Thyroid gland (tissue), 4 donors: Measurements from ENCODE around the gene TSC22D3. TPM values are rescaled to one million over a fixed set of nuclear protein-coding genes. Genes with fewer than 3 reads are reported as not detected.

Experiments used
- DNase-seq, 2 donors: peaks; one replicate each; pipeline ENCODE4 v3.0.0-alpha.2; 2019
- H3K27ac ChIP-seq, 3 donors: fragments of 200-600 bp; sonication (generic); 1 replicate in 2 of 3; 2 replicates in 1 of 3; pipeline ENCODE4 v1.5.1; 2016 to 2019; ENCODE audit warnings: mild to moderate bottlenecking in 1 of 3, moderate library complexity in 1 of 3
- H3K27me3 ChIP-seq: fragments of 200-600 bp; sonication (generic); one replicate; pipeline ENCODE4 v1.5.1; 2019
- H3K36me3 ChIP-seq, 2 donors: fragments of 200-600 bp; sonication (generic); one replicate each; pipeline ENCODE4 v1.5.1; 2016 to 2019
- H3K4me1 ChIP-seq, 2 donors: fragments of 200-600 bp; sonication (generic); one replicate each; pipeline ENCODE4 v1.5.1; 2017 to 2019
- H3K4me3 ChIP-seq, 3 donors: fragments of 200-600 bp; sonication (generic); replicated peaks in 1 of 3; 1 replicate in 2 of 3; 2 replicates in 1 of 3; pipeline ENCODE4 v1.5.1; 2016; ENCODE audit warnings: mild to moderate bottlenecking in 1 of 3
- H3K9me3 ChIP-seq: fragments of 200-600 bp; sonication (generic); one replicate; pipeline ENCODE4 v1.5.1; 2017
- POLR2A ChIP-seq, 2 donors: fragments of 450-650 bp; IDR thresholded peaks; one replicate each; pipeline ENCODE4 v1.6.1; 2017; ENCODE audit warnings: antibody characterized with exemption in 2 of 2, mild to moderate bottlenecking in 2 of 2, moderate library complexity in 1 of 2
- WGBS, 2 donors: methylation state at CpG; one replicate each; pipeline ENCODE4 v1.1.5; 2017; 5-methylcytosine and 5-hydroxymethylcytosine counted together
- intact Hi-C: fragments of 100-400 bp; cut with DNase I; formaldehyde crosslinking; loops from one replicate; pipeline ENCODE4 v1.15.1; 2023
- total RNA-seq, 4 donors: library from RNA; depleted of rRNA; stranded (reverse); fragments of >200 nt; gene quantifications; one replicate each; pipeline ENCODE4 v1.2.3, GENCODE V29; 2016
- TF ChIP-seq, protein P1 (sequence below), 6 experiments: fragments of 200-600 bp in 3 of 6; fragments of 450-650 bp in 3 of 6; sonication (generic) in 3 of 6; IDR thresholded peaks; one replicate each; pipeline ENCODE4 v1.5.1; 2016 to 2019; ENCODE audit warnings: antibody characterized with exemption in 6 of 6, mild to moderate bottlenecking in 2 of 6, inconsistent platforms in 1 of 6, moderate library complexity in 1 of 6

The TSC22D3 gene
- total RNA-seq, 4 donors from 2014 or later, result 268 to 504 (median 383) TPM

DNA sequence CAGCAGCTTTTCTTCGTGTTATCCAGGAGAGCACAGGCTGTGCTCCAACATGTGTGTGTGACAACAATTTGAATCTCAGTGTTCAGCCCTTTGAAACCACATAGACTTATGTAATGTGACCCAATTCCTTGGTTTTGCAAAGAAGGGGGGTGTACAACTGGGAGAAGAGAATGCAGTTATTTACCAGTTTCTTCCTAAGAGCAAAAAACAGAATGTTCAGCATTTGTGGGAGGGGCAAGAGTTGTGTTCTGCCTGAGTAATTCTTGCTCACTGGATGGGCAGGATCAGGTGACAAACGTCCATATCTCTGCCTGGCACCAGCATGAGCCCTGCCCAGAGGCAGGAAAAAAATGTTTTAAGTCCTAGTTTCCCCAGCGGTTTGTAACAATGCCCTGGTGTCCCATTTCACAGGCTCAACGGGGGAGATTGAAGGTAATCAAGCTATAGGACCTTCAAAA, 75.2 kb downstream of the TSC22D3 start:
- no peaks in the 10 kb centered on the region for H3K36me3 ChIP-seq
- H3K4me1 ChIP-seq, result peaks cover 15 to 49% of the 10 kb centered on the region in 2 donors
- no peaks in the 10 kb centered on the region for H3K9me3 ChIP-seq
- intact Hi-C loops, result no loop called here
- peak in 1 of 2 donors; percentile 68 for TF ChIP-seq POLR2A (IDR thresholded peaks at IDR 0.05)
- TF ChIP-seq, protein P1, sequence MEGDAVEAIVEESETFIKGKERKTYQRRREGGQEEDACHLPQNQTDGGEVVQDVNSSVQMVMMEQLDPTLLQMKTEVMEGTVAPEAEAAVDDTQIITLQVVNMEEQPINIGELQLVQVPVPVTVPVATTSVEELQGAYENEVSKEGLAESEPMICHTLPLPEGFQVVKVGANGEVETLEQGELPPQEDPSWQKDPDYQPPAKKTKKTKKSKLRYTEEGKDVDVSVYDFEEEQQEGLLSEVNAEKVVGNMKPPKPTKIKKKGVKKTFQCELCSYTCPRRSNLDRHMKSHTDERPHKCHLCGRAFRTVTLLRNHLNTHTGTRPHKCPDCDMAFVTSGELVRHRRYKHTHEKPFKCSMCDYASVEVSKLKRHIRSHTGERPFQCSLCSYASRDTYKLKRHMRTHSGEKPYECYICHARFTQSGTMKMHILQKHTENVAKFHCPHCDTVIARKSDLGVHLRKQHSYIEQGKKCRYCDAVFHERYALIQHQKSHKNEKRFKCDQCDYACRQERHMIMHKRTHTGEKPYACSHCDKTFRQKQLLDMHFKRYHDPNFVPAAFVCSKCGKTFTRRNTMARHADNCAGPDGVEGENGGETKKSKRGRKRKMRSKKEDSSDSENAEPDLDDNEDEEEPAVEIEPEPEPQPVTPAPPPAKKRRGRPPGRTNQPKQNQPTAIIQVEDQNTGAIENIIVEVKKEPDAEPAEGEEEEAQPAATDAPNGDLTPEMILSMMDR (IDR thresholded peaks at IDR 0.05), result no peak
- peak overlapping the region; percentile 82 to 96 (median 90) for H3K27ac ChIP-seq
- no peaks in the 10 kb centered on the region for H3K27me3 ChIP-seq
- WGBS, 2 donors, result 8 to 10% methylated on average over 3 to 4 of the region's 4 CpGs
- DNase-seq, result peak; percentile 69 to 72
- no peak overlapping the region for H3K4me3 ChIP-seq

DNA sequence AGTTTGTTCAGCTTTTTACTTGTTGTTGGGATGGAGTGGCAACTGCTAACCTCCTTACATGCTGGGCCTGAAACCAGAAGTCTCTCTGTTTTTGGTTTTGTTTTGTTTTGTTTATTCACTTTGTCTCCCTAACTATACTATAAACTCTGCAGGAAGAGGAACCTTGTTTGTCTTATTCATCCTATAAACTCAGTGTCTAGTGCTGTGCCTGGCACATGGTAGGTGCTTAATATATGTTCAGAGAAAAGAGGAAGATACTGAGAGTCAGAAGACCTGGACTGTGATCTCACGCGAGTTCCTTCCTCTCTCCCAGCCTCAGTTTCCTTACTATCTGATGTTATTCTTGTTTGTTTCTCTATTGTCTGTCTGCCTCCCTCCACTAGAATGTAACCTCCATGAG, 76.0 kb downstream of the TSC22D3 start:
- no peak for DNase-seq

DNA sequence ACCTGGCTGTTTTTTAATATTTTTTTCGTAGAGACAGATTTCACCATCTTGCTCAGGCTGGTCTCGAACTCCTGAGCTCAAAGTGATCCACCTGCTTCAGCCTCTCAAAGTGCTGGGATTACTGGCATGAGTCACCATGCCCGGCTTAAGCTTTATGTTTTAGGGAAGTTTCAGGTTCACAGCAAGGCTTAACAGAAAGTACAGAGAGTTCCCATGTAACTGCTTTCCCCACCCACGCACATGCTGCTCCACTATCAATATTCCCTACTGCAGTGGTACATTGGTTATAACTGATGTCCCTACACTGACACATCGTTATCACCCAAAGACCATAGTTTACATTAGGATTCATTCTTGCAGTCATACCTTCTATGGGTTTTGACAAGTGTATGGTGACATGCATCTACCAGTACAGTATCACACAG, 84.6 kb downstream of the TSC22D3 start:
- WGBS, 2 donors, result 88 to 99% methylated on average over 4 of the region's 5 CpGs
- intact Hi-C loops, result no loop called here
- no peak for DNase-seq

More for the DNA sequence above, 76.0 kb downstream of the TSC22D3 start:
- Histone ChIP-seq H3K9me3 (no peaks in the 10 kb centered on the region), H3K36me3 (no peaks in the 10 kb centered on the region), H3K27ac (peak overlapping the region; percentile 80 to 90 (median 85)), H3K27me3 (no peaks in the 10 kb centered on the region), H3K4me1 (peaks cover 15 to 45% of the 10 kb centered on the region in 2 donors), H3K4me3 (no peak overlapping the region)
- WGBS, 2 donors, result 88 to 93% methylated on average over 2 of the region's 2 CpGs
- intact Hi-C loops, result no loop called here
- TF ChIP-seq, protein P1 (IDR thresholded peaks at IDR 0.05), result no peak
- no peak for TF ChIP-seq POLR2A (IDR thresholded peaks at IDR 0.05)

DNA sequence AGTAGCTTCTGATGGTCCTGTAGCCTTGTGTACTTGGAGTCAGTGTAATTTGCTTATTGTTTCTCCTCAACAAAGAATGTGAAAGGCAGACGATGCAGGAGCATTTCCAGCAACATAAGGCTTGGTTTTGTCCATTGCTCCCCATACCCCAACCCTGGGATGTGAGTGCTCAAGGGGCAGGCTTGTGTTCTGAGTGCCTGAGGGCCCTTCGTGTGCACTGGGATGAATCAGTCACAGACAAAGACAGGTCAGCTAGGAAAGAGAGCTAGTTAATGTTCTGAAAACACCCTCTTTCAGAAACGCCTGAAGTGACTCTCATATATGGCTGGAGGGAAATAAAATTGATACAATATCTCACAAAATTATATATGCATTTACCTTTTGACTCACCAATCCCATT, 88.1 kb downstream of the TSC22D3 start:
- H3K27ac ChIP-seq, result peak overlapping the region; percentile 66 to 90 (median 80)
- no peaks in the 10 kb centered on the region for H3K36me3 ChIP-seq
- no peaks in the 10 kb centered on the region for H3K27me3 ChIP-seq
- H3K9me3 ChIP-seq, result no peaks in the 10 kb centered on the region
- intact Hi-C loops, result no loop called here
- peak; percentile 51 to 62 for DNase-seq
- H3K4me1 ChIP-seq, result peaks cover 32 to 50% of the 10 kb centered on the region in 2 donors
- peak in 1 of 2 donors; percentile 38 for TF ChIP-seq POLR2A (IDR thresholded peaks at IDR 0.05)
- TF ChIP-seq, protein P1 (IDR thresholded peaks at IDR 0.05), result no peak
- WGBS, 2 donors, result 28 to 48% methylated on average over 3 of the region's 3 CpGs
- H3K4me3 ChIP-seq, result no peak overlapping the region

More for the DNA sequence above, 84.6 kb downstream of the TSC22D3 start:
- no peaks in the 10 kb centered on the region for H3K9me3 ChIP-seq
- TF ChIP-seq, protein P1 (IDR thresholded peaks at IDR 0.05), result no peak
- no peak for TF ChIP-seq POLR2A (IDR thresholded peaks at IDR 0.05)
- H3K4me1 ChIP-seq, result peaks cover 14 to 16% of the 10 kb centered on the region in 2 donors
- H3K27me3 ChIP-seq, result no peaks in the 10 kb centered on the region
- H3K36me3 ChIP-seq, result no peaks in the 10 kb centered on the region
- no peak overlapping the region for H3K4me3 ChIP-seq
- no peak overlapping the region for H3K27ac ChIP-seq

DNA sequence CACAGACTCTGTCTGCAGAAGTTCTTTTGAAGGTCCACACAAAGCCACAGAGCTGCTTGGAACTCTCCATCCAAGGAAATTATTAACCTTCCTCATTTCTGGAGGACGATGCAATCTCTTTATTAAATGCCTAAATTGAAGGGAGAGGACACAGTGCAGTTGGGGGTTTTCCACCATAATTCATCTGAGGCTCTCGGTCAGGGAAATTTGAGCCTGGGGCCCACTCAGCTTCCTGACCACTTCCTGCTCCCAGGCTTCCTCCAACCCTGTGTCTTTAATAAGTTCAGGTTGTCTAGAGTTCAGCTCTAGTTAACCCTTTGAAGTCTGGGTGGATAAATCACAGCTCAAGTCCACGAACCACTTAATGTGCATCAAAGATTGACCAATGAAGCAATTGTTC, 88.8 kb downstream of the TSC22D3 start:
- DNase-seq, result no peak
- intact Hi-C loops, result no loop called here
- Histone ChIP-seq H3K27ac (peak overlapping the region; percentile 66 to 90 (median 80)), H3K27me3 (no peaks in the 10 kb centered on the region), H3K36me3 (no peaks in the 10 kb centered on the region), H3K4me3 (no peak overlapping the region), H3K9me3 (no peaks in the 10 kb centered on the region), H3K4me1 (peaks cover 32 to 56% of the 10 kb centered on the region in 2 donors)
- TF ChIP-seq, protein P1 (IDR thresholded peaks at IDR 0.05), result no peak
- no peak for TF ChIP-seq POLR2A (IDR thresholded peaks at IDR 0.05)
- WGBS, 2 donors, result 50 to 62% methylated on average over 3 of the region's 3 CpGs
